HG03439 (cell line): ENCODE measurements around the gene IL12RB2.
"Not testable (repeated sequence)": the region's sequence is repeated elsewhere in the genome, so short reads cannot be mapped to it uniquely, and the experiment has no call there.

Experiments used
- ATAC-seq: cut with Tn5 transposase; IDR thresholded peaks from one replicate; pipeline ENCODE4 v1.9.1; 2021; ENCODE audit warnings: mild to moderate bottlenecking, moderate library complexity; ENCODE audit not compliant: unreplicated experiment

Gene IL12RB2

GRCh38 chr1:67393240-67393639 is 85.6 kb downstream of the IL12RB2 start:
- no peak for ATAC-seq

- no peak for ATAC-seq
Observed at GRCh38 chr1:67393737-67394136, 86.1 kb downstream of the IL12RB2 start.

- no peak for ATAC-seq
Observed at GRCh38 chr1:67394548-67394947, 86.9 kb downstream of the IL12RB2 start.

- no peak for ATAC-seq
Observed at GRCh38 chr1:67399199-67399993, 91.7 kb downstream of the IL12RB2 start.

- not testable (repeated sequence) for ATAC-seq
Observed at GRCh38 chr1:67400029-67400786, 92.5 kb downstream of the IL12RB2 start.

- ATAC-seq = no peak
Observed at GRCh38 chr1:67401443-67401842, 93.8 kb downstream of the IL12RB2 start.

- ATAC-seq = no peak
Observed at GRCh38 chr1:67404212-67404620, 96.5 kb downstream of the IL12RB2 start.

- ATAC-seq = no peak
Observed at GRCh38 chr1:67405473-67406245, 98.0 kb downstream of the IL12RB2 start.

- ATAC-seq = no peak
Observed at GRCh38 chr1:67407498-67407897, 99.8 kb downstream of the IL12RB2 start.

GRCh38 chr1:67408148-67408547 is 100.5 kb downstream of the IL12RB2 start:
- no peak for ATAC-seq

- ATAC-seq = not testable (repeated sequence)
Observed at GRCh38 chr1:67413101-67413500, 105.4 kb downstream of the IL12RB2 start.

- ATAC-seq = no peak
Observed at GRCh38 chr1:67414574-67414973, 106.9 kb downstream of the IL12RB2 start.

GRCh38 chr1:67415041-67415440 is 107.4 kb downstream of the IL12RB2 start:
- no peak for ATAC-seq

- ATAC-seq = not testable (repeated sequence)
Observed at GRCh38 chr1:67417733-67418132, 110.1 kb downstream of the IL12RB2 start.

- ATAC-seq = no peak
Observed at GRCh38 chr1:67418839-67419586, 111.3 kb downstream of the IL12RB2 start.

- ATAC-seq = no peak
Observed at GRCh38 chr1:67420835-67421492, 113.3 kb downstream of the IL12RB2 start.

GRCh38 chr1:67427465-67427864 is 119.8 kb downstream of the IL12RB2 start:
- ATAC-seq = no peak

- no peak for ATAC-seq
Observed at GRCh38 chr1:67427947-67428346, 120.3 kb downstream of the IL12RB2 start.

- no peak for ATAC-seq
Observed at GRCh38 chr1:67429011-67429527, 121.4 kb downstream of the IL12RB2 start.
